Progenitor cell of endocrine pancreas (in vitro differentiated cells): ENCODE measurements around the gene RPL27. TPM values are rescaled to one million over a fixed set of nuclear protein-coding genes. Genes with fewer than 3 reads are reported as not detected.
"Not testable (repeated sequence)": the region's sequence is repeated elsewhere in the genome, so short reads cannot be mapped to it uniquely, and the experiment has no call there.

Source experiments
- DNase-seq: peaks from one replicate; pipeline ENCODE4 v3.0.0; 2021; ENCODE audit warnings: low spot score; ENCODE audit not compliant: unreplicated experiment
- H3K27ac Mint-ChIP-seq: 2 replicates; pipeline ENCODE4 v1.8.0; 2021; ENCODE audit warnings: mild to moderate bottlenecking, moderate library complexity, mixed read lengths
- H3K27me3 Mint-ChIP-seq: 2 replicates; pipeline ENCODE4 v1.8.0; 2021; ENCODE audit warnings: mixed read lengths
- H3K36me3 Mint-ChIP-seq: 2 replicates; pipeline ENCODE4 v1.8.0; 2022; ENCODE audit warnings: mixed read lengths; ENCODE audit not compliant: insufficient read depth
- H3K4me1 Mint-ChIP-seq: 2 replicates; pipeline ENCODE4 v1.8.0; 2021; ENCODE audit warnings: low read depth, mixed read lengths
- H3K4me3 Mint-ChIP-seq: 2 replicates; pipeline ENCODE4 v1.8.0; 2021; ENCODE audit warnings: low read depth, mild to moderate bottlenecking, moderate library complexity, mixed read lengths
- H3K9me3 Mint-ChIP-seq: 2 replicates; pipeline ENCODE4 v1.8.0; 2021; ENCODE audit warnings: low read depth, mixed read lengths
- total RNA-seq: library from RNA; stranded (reverse); gene quantifications from 2 replicates; pipeline ENCODE4 v1.2.1, GENCODE V29; 2021
- TF ChIP-seq, protein P1 (sequence below): fragments of 200-600 bp; sonication (generic); IDR thresholded peaks from one replicate; pipeline ENCODE4 v1.5.0; 2021; ENCODE audit warnings: antibody characterized with exemption, mild to moderate bottlenecking; ENCODE audit not compliant: unreplicated experiment

RPL27 gene
- total RNA-seq, 1 donor from 2014 or later, result 862 TPM

DNA sequence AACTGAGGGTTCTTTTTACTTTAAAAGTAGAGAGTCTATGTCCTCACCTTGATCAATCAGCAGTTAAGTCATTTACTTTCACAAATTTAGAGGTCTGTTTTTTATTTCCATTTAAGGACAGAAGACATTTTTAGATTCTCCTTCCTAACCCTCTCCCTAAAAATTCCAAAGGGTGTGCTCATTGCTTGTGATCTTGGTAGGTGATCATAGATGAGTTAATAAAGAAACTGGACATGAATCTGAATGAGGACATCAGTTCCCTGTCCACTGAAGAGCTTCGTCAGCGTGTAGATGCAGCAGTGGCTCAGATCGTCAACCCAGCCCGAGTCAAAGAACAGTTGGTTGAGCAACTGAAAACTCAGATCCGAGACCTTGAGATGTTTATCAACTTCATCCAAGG lies 9.1 kb upstream of the RPL27 start:
- no peaks in the 10 kb centered on the region for H3K27me3 Mint-ChIP-seq
- H3K4me3 Mint-ChIP-seq, result no peak overlapping the region
- TF ChIP-seq, protein P1, sequence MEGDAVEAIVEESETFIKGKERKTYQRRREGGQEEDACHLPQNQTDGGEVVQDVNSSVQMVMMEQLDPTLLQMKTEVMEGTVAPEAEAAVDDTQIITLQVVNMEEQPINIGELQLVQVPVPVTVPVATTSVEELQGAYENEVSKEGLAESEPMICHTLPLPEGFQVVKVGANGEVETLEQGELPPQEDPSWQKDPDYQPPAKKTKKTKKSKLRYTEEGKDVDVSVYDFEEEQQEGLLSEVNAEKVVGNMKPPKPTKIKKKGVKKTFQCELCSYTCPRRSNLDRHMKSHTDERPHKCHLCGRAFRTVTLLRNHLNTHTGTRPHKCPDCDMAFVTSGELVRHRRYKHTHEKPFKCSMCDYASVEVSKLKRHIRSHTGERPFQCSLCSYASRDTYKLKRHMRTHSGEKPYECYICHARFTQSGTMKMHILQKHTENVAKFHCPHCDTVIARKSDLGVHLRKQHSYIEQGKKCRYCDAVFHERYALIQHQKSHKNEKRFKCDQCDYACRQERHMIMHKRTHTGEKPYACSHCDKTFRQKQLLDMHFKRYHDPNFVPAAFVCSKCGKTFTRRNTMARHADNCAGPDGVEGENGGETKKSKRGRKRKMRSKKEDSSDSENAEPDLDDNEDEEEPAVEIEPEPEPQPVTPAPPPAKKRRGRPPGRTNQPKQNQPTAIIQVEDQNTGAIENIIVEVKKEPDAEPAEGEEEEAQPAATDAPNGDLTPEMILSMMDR, result no peak
- DNase-seq, result no peak
- no peaks in the 10 kb centered on the region for H3K4me1 Mint-ChIP-seq
- peaks cover 27% of the 10 kb centered on the region for H3K36me3 Mint-ChIP-seq
- H3K27ac Mint-ChIP-seq, result no peak overlapping the region
- H3K9me3 Mint-ChIP-seq, result no peaks in the 10 kb centered on the region

DNA sequence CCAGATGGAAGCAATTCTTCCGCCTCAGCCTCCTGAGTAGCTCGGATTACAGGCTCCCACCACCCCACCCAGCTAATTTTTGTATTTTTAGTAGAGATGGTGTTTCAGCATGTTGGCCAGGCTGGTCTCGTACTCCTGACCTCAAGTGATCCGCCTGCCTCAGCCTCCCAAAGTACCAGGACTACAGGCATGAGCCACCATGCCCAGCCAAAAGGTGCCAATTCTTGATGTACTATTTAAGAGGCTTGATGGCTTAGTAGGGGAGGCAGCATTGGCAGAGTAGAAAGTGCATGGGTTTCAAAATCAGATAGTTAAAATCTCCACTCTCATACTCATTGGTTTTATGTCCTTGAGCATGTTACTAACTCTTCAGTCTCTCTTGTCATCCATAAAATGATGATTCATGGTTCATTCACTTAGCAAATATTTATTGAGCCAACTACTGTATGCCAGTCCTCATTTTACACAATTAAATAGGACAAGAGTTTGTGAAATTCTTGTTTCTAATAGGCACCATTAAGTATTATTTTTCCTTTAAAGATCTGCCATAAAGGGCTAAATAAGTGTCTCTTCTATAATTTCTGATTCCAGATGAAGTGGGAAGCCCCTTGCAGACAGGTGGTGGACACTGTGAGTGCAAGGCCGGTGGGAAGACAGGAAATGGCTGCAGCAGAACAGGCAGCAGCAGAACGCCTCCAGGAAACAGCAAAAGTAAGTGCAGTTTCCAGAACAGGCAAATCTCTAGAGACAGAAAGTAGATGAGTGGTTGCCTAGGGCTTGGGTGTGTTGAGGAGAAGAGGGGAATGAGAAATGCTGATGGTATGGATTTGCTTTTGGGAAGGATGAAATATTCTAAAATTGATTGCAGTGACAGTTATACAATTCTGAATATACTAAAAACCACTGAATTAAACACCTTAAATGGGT lies 8.2 kb upstream of the RPL27 start:
- Mint-ChIP-seq H3K9me3 (no peaks in the 10 kb centered on the region), H3K27me3 (no peaks in the 10 kb centered on the region), H3K36me3 (peaks cover 27% of the 10 kb centered on the region), H3K4me1 (peaks cover 2% of the 10 kb centered on the region), H3K4me3 (no peak overlapping the region), H3K27ac (no peak overlapping the region)
- TF ChIP-seq, protein P1, result no peak
- no peak for DNase-seq

DNA sequence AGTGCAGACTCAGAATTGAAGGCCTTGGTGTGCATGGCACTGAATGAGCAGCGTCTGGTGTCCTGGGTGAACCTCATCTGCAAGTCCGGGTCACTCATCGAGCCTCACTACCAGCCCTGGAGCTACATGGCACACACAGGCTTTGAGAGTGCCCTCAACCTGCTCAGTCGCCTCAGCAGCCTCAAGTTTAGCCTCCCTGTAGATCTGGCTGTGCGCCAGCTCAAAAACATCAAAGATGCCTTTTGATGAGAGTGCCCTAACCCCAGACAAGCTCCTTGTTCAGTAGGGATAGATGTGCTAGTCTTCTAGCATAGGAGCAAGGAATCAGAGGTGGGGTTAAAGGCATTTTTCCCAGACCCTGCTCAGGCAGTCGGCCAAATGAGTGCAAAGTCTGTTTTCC lies 6.7 kb upstream of the RPL27 start:
- no peaks in the 10 kb centered on the region for H3K27me3 Mint-ChIP-seq
- peaks cover 26% of the 10 kb centered on the region for H3K36me3 Mint-ChIP-seq
- H3K4me1 Mint-ChIP-seq, result peaks cover 6% of the 10 kb centered on the region
- TF ChIP-seq, protein P1, result no peak
- no peak overlapping the region for H3K27ac Mint-ChIP-seq
- no peaks in the 10 kb centered on the region for H3K9me3 Mint-ChIP-seq
- no peak overlapping the region for H3K4me3 Mint-ChIP-seq
- no peak for DNase-seq

DNA sequence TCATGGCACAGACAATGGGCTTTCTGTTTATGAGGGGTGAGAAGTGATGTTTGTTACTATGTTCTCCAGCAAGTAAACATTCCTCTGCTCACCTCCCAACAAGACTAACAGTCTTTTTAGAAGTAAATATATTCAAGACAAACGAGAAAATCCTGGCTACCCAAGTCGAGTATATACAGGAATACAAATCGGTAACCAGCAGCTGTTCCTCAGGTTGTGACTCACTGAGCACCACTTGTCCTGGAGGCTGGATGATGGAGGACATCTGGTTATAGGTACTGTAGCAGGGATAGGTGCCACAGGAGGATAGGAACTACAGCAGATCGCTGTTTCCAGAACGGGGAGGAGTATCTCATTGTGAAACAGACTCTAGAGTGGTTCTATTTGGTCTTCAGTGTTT lies 5.3 kb upstream of the RPL27 start:
- TF ChIP-seq, protein P1, result no peak
- peaks cover 13% of the 10 kb centered on the region for H3K4me1 Mint-ChIP-seq
- H3K27me3 Mint-ChIP-seq, result no peaks in the 10 kb centered on the region
- no peak overlapping the region for H3K4me3 Mint-ChIP-seq
- peaks cover 26% of the 10 kb centered on the region for H3K36me3 Mint-ChIP-seq
- no peak overlapping the region for H3K27ac Mint-ChIP-seq
- DNase-seq, result no peak
- no peaks in the 10 kb centered on the region for H3K9me3 Mint-ChIP-seq

DNA sequence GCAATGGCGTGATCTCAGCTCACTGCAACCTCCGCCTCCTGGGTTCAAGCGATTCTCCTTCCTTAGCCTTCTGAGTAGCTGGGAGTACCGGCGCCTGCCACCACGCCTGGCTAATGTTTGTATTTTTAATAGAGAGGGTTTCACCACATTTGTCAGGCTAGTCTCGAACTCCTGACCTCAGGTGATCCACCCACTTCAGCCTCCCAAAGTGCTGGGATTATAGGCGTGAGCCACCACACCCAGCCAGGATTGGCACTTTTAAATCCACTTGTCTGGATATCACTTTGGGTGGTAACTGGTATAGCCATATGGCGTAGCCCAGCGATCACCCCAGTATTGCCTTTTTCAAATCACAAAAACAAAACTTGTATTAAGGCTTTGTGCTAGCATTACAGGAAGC lies 4.3 kb upstream of the RPL27 start:
- H3K36me3 Mint-ChIP-seq, result peaks cover 22% of the 10 kb centered on the region
- H3K4me1 Mint-ChIP-seq, result peaks cover 15% of the 10 kb centered on the region
- H3K4me3 Mint-ChIP-seq, DNase-seq, H3K27ac Mint-ChIP-seq, H3K27me3 Mint-ChIP-seq, H3K9me3 Mint-ChIP-seq: not testable (repeated sequence)

DNA sequence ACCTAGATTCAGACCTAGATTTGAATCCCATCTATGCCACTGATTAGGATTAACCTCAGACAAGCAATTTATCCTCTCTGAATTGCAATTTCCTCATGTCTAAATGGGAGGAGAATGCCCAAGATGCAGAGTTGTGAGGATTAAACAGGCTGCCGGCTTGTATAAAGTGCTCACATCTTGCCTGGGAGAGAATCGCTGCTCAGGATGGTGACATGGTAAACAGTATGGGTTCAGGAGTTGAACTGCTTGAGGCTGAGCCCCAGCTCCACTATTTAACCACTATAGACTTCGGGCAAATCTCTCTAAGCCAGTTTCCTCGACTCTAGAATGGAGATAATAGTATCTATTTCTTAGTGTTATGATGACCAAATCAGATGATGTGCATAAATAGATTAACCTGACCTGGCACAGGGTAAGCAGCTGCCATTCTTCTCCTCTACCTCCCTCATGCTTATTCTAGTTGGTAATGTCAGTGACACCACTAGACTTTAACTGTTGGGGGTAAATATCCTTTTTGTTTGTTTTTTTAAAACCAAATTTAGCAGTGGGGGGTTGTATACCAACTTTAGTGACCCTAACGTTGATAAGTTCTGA lies 732 bp upstream of the RPL27 start:
- Mint-ChIP-seq H3K27me3 (no peaks in the 10 kb centered on the region), H3K36me3 (peaks cover 18% of the 10 kb centered on the region), H3K9me3 (no peaks in the 10 kb centered on the region), H3K4me3 (peak overlapping the region; percentile 88), H3K27ac (peak overlapping the region; percentile 99), H3K4me1 (peaks cover 24% of the 10 kb centered on the region)
- TF ChIP-seq, protein P1, result no peak
- no peak for DNase-seq
